ENCODE data around the gene LAMC1. TPM values are rescaled to one million over a fixed set of nuclear protein-coding genes. Genes with fewer than 3 reads are reported as not detected.

LAMC1 gene
- polyA plus RNA-seq, 1 donor from 2014 or later, result 4.2 TPM

DNA sequence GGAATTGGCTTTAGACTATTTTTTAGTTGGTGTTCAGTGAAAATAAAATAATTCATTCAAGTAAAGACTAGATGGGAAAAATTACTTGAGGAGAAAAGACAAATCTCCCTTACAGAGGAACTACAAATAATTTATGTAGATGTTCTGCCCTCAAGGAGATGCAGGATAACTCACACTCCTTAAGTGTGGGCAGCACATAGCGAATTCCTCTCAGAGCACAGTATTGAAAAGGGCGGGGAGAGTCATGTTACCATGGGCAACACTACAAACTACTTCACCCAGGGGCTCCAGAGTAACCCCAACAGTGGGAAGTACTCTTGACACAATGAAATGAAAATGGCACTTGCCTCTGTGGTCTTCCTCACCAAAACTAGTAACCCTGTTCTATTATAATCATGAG is 142.2 kb downstream of the LAMC1 start:
- Histone ChIP-seq H3K27ac (ENCODE audit: low read length) (no peak overlapping the region), H2AFZ (ENCODE audit: low read depth, low read length) (no peak overlapping the region), H3K9ac (ENCODE audit: low read length) (no peak overlapping the region), H3K27me3 (ENCODE audit: insufficient read depth, low read depth, low read length) (no peaks in the 10 kb centered on the region), H3F3A (ENCODE audit: insufficient read depth, low read length, poor library complexity, severe bottlenecking) (no peaks in the 10 kb centered on the region), H3K36me3 (ENCODE audit: insufficient read depth, low read length) (no peaks in the 10 kb centered on the region), H3K9me3 (ENCODE audit: low read length) (no peaks in the 10 kb centered on the region), H3K4me3 (ENCODE audit: low read length) (no peak overlapping the region), H3K4me2 (ENCODE audit: low read length) (no peak overlapping the region), H4K20me1 (ENCODE audit: insufficient read depth) (no peaks in the 10 kb centered on the region), H3K79me2 (replicated peaks; ENCODE audit: insufficient read depth, low read length) (no peaks in the 10 kb centered on the region), H3K9me2 (ENCODE audit: insufficient read depth, low read length) (no peaks in the 10 kb centered on the region)
- no peak for TF ChIP-seq TAF1 (IDR thresholded peaks at IDR 0.05; ENCODE audit: low read depth)
- no peak for TF ChIP-seq SMC3 (conservative IDR thresholded peaks at IDR 0.05; ENCODE audit: poor library complexity)
- TF ChIP-seq EZH2 (IDR thresholded peaks at IDR 0.05; ENCODE audit: borderline replicate concordance, insufficient read depth, low read length, poor library complexity, severe bottlenecking), result no peak
- TF ChIP-seq, protein P1, sequence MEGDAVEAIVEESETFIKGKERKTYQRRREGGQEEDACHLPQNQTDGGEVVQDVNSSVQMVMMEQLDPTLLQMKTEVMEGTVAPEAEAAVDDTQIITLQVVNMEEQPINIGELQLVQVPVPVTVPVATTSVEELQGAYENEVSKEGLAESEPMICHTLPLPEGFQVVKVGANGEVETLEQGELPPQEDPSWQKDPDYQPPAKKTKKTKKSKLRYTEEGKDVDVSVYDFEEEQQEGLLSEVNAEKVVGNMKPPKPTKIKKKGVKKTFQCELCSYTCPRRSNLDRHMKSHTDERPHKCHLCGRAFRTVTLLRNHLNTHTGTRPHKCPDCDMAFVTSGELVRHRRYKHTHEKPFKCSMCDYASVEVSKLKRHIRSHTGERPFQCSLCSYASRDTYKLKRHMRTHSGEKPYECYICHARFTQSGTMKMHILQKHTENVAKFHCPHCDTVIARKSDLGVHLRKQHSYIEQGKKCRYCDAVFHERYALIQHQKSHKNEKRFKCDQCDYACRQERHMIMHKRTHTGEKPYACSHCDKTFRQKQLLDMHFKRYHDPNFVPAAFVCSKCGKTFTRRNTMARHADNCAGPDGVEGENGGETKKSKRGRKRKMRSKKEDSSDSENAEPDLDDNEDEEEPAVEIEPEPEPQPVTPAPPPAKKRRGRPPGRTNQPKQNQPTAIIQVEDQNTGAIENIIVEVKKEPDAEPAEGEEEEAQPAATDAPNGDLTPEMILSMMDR (IDR thresholded peaks at IDR 0.05; ENCODE audit: poor library complexity, severe bottlenecking), result no peak
- no peak for TF ChIP-seq EP300 (conservative IDR thresholded peaks at IDR 0.05; ENCODE audit: poor library complexity, severe bottlenecking)
- TF ChIP-seq MXI1 (conservative IDR thresholded peaks at IDR 0.05; ENCODE audit: poor library complexity, severe bottlenecking), result no peak
- no peak for TF ChIP-seq RAD21 (conservative IDR thresholded peaks at IDR 0.05)
- TF ChIP-seq POLR2AphosphoS5 (IDR thresholded peaks at IDR 0.05), result no peak
- TF ChIP-seq, protein P2, sequence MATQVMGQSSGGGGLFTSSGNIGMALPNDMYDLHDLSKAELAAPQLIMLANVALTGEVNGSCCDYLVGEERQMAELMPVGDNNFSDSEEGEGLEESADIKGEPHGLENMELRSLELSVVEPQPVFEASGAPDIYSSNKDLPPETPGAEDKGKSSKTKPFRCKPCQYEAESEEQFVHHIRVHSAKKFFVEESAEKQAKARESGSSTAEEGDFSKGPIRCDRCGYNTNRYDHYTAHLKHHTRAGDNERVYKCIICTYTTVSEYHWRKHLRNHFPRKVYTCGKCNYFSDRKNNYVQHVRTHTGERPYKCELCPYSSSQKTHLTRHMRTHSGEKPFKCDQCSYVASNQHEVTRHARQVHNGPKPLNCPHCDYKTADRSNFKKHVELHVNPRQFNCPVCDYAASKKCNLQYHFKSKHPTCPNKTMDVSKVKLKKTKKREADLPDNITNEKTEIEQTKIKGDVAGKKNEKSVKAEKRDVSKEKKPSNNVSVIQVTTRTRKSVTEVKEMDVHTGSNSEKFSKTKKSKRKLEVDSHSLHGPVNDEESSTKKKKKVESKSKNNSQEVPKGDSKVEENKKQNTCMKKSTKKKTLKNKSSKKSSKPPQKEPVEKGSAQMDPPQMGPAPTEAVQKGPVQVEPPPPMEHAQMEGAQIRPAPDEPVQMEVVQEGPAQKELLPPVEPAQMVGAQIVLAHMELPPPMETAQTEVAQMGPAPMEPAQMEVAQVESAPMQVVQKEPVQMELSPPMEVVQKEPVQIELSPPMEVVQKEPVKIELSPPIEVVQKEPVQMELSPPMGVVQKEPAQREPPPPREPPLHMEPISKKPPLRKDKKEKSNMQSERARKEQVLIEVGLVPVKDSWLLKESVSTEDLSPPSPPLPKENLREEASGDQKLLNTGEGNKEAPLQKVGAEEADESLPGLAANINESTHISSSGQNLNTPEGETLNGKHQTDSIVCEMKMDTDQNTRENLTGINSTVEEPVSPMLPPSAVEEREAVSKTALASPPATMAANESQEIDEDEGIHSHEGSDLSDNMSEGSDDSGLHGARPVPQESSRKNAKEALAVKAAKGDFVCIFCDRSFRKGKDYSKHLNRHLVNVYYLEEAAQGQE (IDR thresholded peaks at IDR 0.05; ENCODE audit: borderline replicate concordance), result no peak

DNA sequence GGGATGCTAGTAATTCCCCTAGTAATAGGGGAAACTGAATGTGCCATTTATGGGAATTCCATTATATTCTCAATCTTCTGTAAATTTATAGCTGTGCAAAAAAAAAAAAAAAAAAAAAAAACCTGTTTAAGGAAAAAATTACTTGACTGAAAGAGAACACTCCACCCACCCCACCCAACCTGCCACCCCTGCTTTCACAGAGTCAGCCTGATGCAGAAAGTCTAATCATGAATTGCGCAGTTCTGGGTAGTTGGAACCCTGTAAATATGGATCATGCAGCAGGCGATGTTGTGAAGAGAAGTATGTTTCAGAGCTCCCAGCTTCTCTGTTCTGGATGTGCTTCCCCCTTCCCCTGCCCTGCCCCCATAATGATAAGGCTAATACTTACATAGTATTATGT is 143.2 kb downstream of the LAMC1 start:
- Histone ChIP-seq H3K4me2 (ENCODE audit: low read length) (no peak overlapping the region), H3K4me3 (ENCODE audit: low read length) (no peak overlapping the region), H3K36me3 (ENCODE audit: insufficient read depth, low read length) (no peaks in the 10 kb centered on the region), H2AFZ (ENCODE audit: low read depth, low read length) (no peak overlapping the region), H3K79me2 (replicated peaks; ENCODE audit: insufficient read depth, low read length) (no peaks in the 10 kb centered on the region), H4K20me1 (ENCODE audit: insufficient read depth) (no peaks in the 10 kb centered on the region), H3K9ac (ENCODE audit: low read length) (no peak overlapping the region), H3F3A (ENCODE audit: insufficient read depth, low read length, poor library complexity, severe bottlenecking) (no peaks in the 10 kb centered on the region), H3K9me3 (ENCODE audit: low read length) (no peaks in the 10 kb centered on the region), H3K9me2 (ENCODE audit: insufficient read depth, low read length) (no peaks in the 10 kb centered on the region), H3K27ac (ENCODE audit: low read length) (no peak overlapping the region), H3K27me3 (ENCODE audit: insufficient read depth, low read depth, low read length) (no peaks in the 10 kb centered on the region)
- no peak for TF ChIP-seq RAD21 (conservative IDR thresholded peaks at IDR 0.05)
- TF ChIP-seq, protein P1 (IDR thresholded peaks at IDR 0.05; ENCODE audit: poor library complexity, severe bottlenecking), result no peak
- no peak for TF ChIP-seq EP300 (conservative IDR thresholded peaks at IDR 0.05; ENCODE audit: poor library complexity, severe bottlenecking)
- TF ChIP-seq MXI1 (conservative IDR thresholded peaks at IDR 0.05; ENCODE audit: poor library complexity, severe bottlenecking), result no peak
- TF ChIP-seq, protein P2 (IDR thresholded peaks at IDR 0.05; ENCODE audit: borderline replicate concordance), result no peak
- no peak for TF ChIP-seq TAF1 (IDR thresholded peaks at IDR 0.05; ENCODE audit: low read depth)
- TF ChIP-seq EZH2 (IDR thresholded peaks at IDR 0.05; ENCODE audit: borderline replicate concordance, insufficient read depth, low read length, poor library complexity, severe bottlenecking), result no peak
- no peak for TF ChIP-seq POLR2AphosphoS5 (IDR thresholded peaks at IDR 0.05)
- no peak for TF ChIP-seq SMC3 (conservative IDR thresholded peaks at IDR 0.05; ENCODE audit: poor library complexity)

Data from neural cell (in vitro differentiated cells).